SU-DHL-6 (cell line): ENCODE data around the gene HCRT.
"Not testable (repeated sequence)": the region's sequence is repeated elsewhere in the genome, so short reads cannot be mapped to it uniquely, and the experiment has no call there.

ENCODE experiments used
- H2AFZ ChIP-seq: fragments of 200-600 bp; sonication (generic); 2 replicates; pipeline ENCODE4 v1.6.1; 2014; ENCODE audit warnings: low read depth, mild to moderate bottlenecking, moderate library complexity, mixed read lengths, antibody characterized with exemption, low read length; ENCODE audit not compliant: severe bottlenecking
- H3F3A ChIP-seq: fragments of 200-600 bp; shearing (Covaris generic); 2 replicates; pipeline ENCODE4 v1.6.0; 2016; ENCODE audit warnings: antibody characterized with exemption, mild to moderate bottlenecking; ENCODE audit not compliant: insufficient read depth
- H3K27ac ChIP-seq: fragments of 200-600 bp; sonication (generic); 2 replicates; pipeline ENCODE4 v1.5.1; 2016; ENCODE audit warnings: low read depth, mild to moderate bottlenecking, low read length, moderate library complexity, mixed read lengths
- H3K27me3 ChIP-seq: fragments of 200-600 bp; sonication (generic), shearing (Covaris generic); 2 replicates; pipeline ENCODE4 v1.6.0; 2014; ENCODE audit warnings: mild to moderate bottlenecking, low read length
- H3K36me3 ChIP-seq: fragments of 200-600 bp; sonication (generic); 2 replicates; pipeline ENCODE4 v1.6.1; 2014; ENCODE audit warnings: mild to moderate bottlenecking, low read length, mixed read lengths
- H3K4me2 ChIP-seq: fragments of 300-600, 200-600 bp; shearing (Covaris generic), sonication (generic); 2 replicates; pipeline ENCODE4 v1.6.0; 2014; ENCODE audit warnings: low read length, low read depth, mild to moderate bottlenecking; ENCODE audit not compliant: poor library complexity, severe bottlenecking
- H3K4me3 ChIP-seq: fragments of 200-600 bp; sonication (generic); 2 replicates; pipeline ENCODE4 v1.5.1; 2014; ENCODE audit warnings: antibody characterized with exemption, low read length, mild to moderate bottlenecking, mixed read lengths; ENCODE audit not compliant: insufficient read depth, poor library complexity, severe bottlenecking
- H3K79me2 ChIP-seq: fragments of 200-600 bp; sonication (generic); 2 replicates; pipeline ENCODE4 v1.6.1; 2014; ENCODE audit warnings: mild to moderate bottlenecking, low read length, moderate library complexity; ENCODE audit not compliant: insufficient read depth
- H3K9ac ChIP-seq: fragments of 200-600 bp; sonication (generic); 2 replicates; pipeline ENCODE4 v1.7.0; 2014; ENCODE audit warnings: mild to moderate bottlenecking, low read length
- H3K9me2 ChIP-seq: fragments of 200-600 bp; sonication (generic); replicated peaks from 2 replicates; pipeline ENCODE4 v1.6.1; 2014; ENCODE audit warnings: low read length; ENCODE audit not compliant: insufficient read depth
- H3K9me3 ChIP-seq: fragments of 200-600 bp; sonication (generic); 2 replicates; pipeline ENCODE4 v1.6.1; 2014; ENCODE audit warnings: low read length, mixed read lengths; ENCODE audit not compliant: insufficient read depth
- H4K20me1 ChIP-seq: fragments of 200-600 bp; sonication (generic); 2 replicates; pipeline ENCODE4 v1.6.1; 2014; ENCODE audit warnings: low read depth, mild to moderate bottlenecking, antibody characterized with exemption, low read length, moderate library complexity, mixed read lengths
- EZH2phosphoT487 ChIP-seq: fragments of 200-600 bp; sonication (generic), shearing (Covaris generic); conservative IDR thresholded peaks from 2 replicates; pipeline ENCODE4 v1.6.1; 2018; ENCODE audit warnings: mild to moderate bottlenecking, antibody characterized with exemption, low read length, moderate library complexity, mixed read lengths
- TF ChIP-seq, protein P1 (sequence below): fragments of 200-600 bp; sonication (generic); IDR thresholded peaks from one replicate; pipeline ENCODE4 v1.5.1; 2017; ENCODE audit warnings: antibody characterized with exemption, mild to moderate bottlenecking, low read length, moderate library complexity; ENCODE audit not compliant: insufficient read depth, poor library complexity, severe bottlenecking

HCRT gene

GRCh38 chr17:42146911-42147607 is 38.2 kb downstream of the HCRT start:
- Histone ChIP-seq H3K27me3 (no peaks in the 10 kb centered on the region), H2AFZ (no peak overlapping the region), H4K20me1 (no peaks in the 10 kb centered on the region), H3K4me2 (no peak overlapping the region), H3F3A (no peaks in the 10 kb centered on the region), H3K9me2 (no peaks in the 10 kb centered on the region), H3K4me3 (no peak overlapping the region), H3K9me3 (no peaks in the 10 kb centered on the region), H3K9ac (no peak overlapping the region), H3K36me3 (peaks cover 3% of the 10 kb centered on the region; the same call in 1 of the 2 replicates), H3K27ac (no peak overlapping the region), H3K79me2 (peaks cover 78% of the 10 kb centered on the region)
- TF ChIP-seq EZH2phosphoT487, result no peak
- TF ChIP-seq, protein P1, sequence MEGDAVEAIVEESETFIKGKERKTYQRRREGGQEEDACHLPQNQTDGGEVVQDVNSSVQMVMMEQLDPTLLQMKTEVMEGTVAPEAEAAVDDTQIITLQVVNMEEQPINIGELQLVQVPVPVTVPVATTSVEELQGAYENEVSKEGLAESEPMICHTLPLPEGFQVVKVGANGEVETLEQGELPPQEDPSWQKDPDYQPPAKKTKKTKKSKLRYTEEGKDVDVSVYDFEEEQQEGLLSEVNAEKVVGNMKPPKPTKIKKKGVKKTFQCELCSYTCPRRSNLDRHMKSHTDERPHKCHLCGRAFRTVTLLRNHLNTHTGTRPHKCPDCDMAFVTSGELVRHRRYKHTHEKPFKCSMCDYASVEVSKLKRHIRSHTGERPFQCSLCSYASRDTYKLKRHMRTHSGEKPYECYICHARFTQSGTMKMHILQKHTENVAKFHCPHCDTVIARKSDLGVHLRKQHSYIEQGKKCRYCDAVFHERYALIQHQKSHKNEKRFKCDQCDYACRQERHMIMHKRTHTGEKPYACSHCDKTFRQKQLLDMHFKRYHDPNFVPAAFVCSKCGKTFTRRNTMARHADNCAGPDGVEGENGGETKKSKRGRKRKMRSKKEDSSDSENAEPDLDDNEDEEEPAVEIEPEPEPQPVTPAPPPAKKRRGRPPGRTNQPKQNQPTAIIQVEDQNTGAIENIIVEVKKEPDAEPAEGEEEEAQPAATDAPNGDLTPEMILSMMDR, result no peak

- not testable (repeated sequence) for H2AFZ ChIP-seq, H3K9me2 ChIP-seq, H3K27ac ChIP-seq, H3K9me3 ChIP-seq, H4K20me1 ChIP-seq, H3K4me2 ChIP-seq, H3K9ac ChIP-seq, H3F3A ChIP-seq, H3K4me3 ChIP-seq, H3K27me3 ChIP-seq, H3K36me3 ChIP-seq
- peaks cover 76% of the 10 kb centered on the region for H3K79me2 ChIP-seq
Observed at GRCh38 chr17:42143138-42143537, 42.1 kb downstream of the HCRT start.

DNA sequence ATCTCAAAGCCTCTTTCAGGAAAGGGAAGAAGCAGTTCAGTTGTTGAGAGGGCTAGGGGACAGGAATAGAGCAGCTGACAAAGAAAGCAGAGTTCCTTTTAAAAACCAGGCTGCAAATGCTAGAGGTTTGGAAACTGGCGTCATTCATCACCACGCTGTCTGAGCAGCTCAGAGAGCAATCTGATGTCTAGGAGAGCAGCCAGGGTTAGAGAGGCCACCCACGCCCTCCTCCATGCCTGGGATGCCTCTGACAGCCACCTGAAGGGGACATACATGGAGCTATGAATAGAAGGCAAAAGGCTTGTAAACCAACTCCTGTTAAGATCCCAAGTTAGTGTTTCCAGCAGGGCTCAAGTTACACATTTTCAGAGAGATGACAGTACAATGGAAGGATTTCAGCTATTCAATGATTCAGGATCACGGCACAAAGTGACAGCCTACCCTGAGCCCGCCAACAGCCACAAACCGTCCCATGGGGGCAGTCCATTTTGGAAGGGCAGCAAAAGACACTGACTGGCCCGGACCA is 42.8 kb downstream of the HCRT start:
- Histone ChIP-seq H3K27me3 (no peaks in the 10 kb centered on the region), H3K4me2 (no peak overlapping the region), H3F3A (no peaks in the 10 kb centered on the region), H3K9ac (no peak overlapping the region), H3K36me3 (peaks cover 3% of the 10 kb centered on the region; the same call in 1 of the 2 replicates), H3K27ac (no peak overlapping the region), H3K4me3 (no peak overlapping the region), H4K20me1 (no peaks in the 10 kb centered on the region; the same call in 1 of the 2 replicates), H3K79me2 (peaks cover 77% of the 10 kb centered on the region), H2AFZ (no peak overlapping the region), H3K9me3 (no peaks in the 10 kb centered on the region), H3K9me2 (no peaks in the 10 kb centered on the region)
- TF ChIP-seq, protein P1, result no peak
- no peak for TF ChIP-seq EZH2phosphoT487

GRCh38 chr17:42141382-42141781 is 43.9 kb downstream of the HCRT start:
- Histone ChIP-seq H3K27me3 (no peaks in the 10 kb centered on the region), H3K36me3 (peaks cover 3% of the 10 kb centered on the region; the same call in 1 of the 2 replicates), H3K9me3 (no peaks in the 10 kb centered on the region), H4K20me1 (no peaks in the 10 kb centered on the region; the same call in 1 of the 2 replicates), H3F3A (no peaks in the 10 kb centered on the region), H2AFZ (no peak overlapping the region), H3K9ac (no peak overlapping the region), H3K9me2 (no peaks in the 10 kb centered on the region), H3K4me2 (no peak overlapping the region), H3K4me3 (no peak overlapping the region), H3K79me2 (peaks cover 82% of the 10 kb centered on the region), H3K27ac (no peak overlapping the region)
- TF ChIP-seq, protein P1, result no peak
- TF ChIP-seq EZH2phosphoT487, result no peak

GRCh38 chr17:42140690-42141089 is 44.6 kb downstream of the HCRT start:
- H3K27ac ChIP-seq, H4K20me1 ChIP-seq, H3K4me3 ChIP-seq, H3K4me2 ChIP-seq, H3K27me3 ChIP-seq, H2AFZ ChIP-seq, H3K9me2 ChIP-seq, H3K9me3 ChIP-seq, H3K9ac ChIP-seq, H3F3A ChIP-seq, H3K36me3 ChIP-seq: not testable (repeated sequence)
- peaks cover 82% of the 10 kb centered on the region for H3K79me2 ChIP-seq
